GM23338 (cell line): ENCODE data around the gene STX10. TPM values are rescaled to one million over a fixed set of nuclear protein-coding genes. Genes with fewer than 3 reads are reported as not detected.

Source experiments
- ATAC-seq: fragments of 200-7000 bp; cut with Tn5 transposase; 3 replicates; pipeline ENCODE4 v1.9.1; 2020
- DNase-seq: peaks from one replicate; pipeline ENCODE4 v3.0.0-alpha.2; 2015; ENCODE audit warnings: low spot score
- H2AFZ ChIP-seq: fragments of 200-600 bp; sonication (generic); 2 replicates; pipeline ENCODE4 v1.8.0; 2016; ENCODE audit warnings: antibody characterized with exemption, mild to moderate bottlenecking, moderate library complexity
- H3F3A ChIP-seq: fragments of 200-600 bp; sonication (generic); replicated peaks from 2 replicates; pipeline ENCODE4 v1.8.0; 2017; ENCODE audit warnings: antibody characterized with exemption, mixed run types, low read depth
- H3K27ac ChIP-seq: fragments of 200-600 bp; sonication (generic); 2 replicates; pipeline ENCODE4 v1.6.1; 2016; ENCODE audit warnings: low read depth
- H3K27me3 ChIP-seq: fragments of 200-600 bp; sonication (generic); 2 replicates; pipeline ENCODE4 v1.8.0; 2016; ENCODE audit warnings: mild to moderate bottlenecking, mixed run types, moderate library complexity; ENCODE audit not compliant: insufficient read depth
- H3K36me3 ChIP-seq: fragments of 200-600 bp; sonication (generic); 2 replicates; pipeline ENCODE4 v1.8.0; 2016; ENCODE audit warnings: mild to moderate bottlenecking; ENCODE audit not compliant: insufficient read depth
- H3K4me1 ChIP-seq: fragments of 200-600 bp; sonication (generic); 2 replicates; pipeline ENCODE4 v1.8.0; 2016; ENCODE audit warnings: mild to moderate bottlenecking, moderate library complexity; ENCODE audit not compliant: insufficient read depth
- H3K4me2 ChIP-seq: fragments of 200-600 bp; sonication (generic); 2 replicates; pipeline ENCODE4 v1.7.1; 2017; ENCODE audit warnings: mixed run types
- H3K4me3 ChIP-seq: fragments of 200-600 bp; sonication (generic); 2 replicates; pipeline ENCODE4 v1.6.1; 2016; ENCODE audit warnings: mixed run types
- H3K79me2 ChIP-seq: fragments of 200-600 bp; sonication (generic); replicated peaks from 2 replicates; pipeline ENCODE4 v1.8.0; 2017; ENCODE audit warnings: mild to moderate bottlenecking; ENCODE audit not compliant: insufficient read depth
- H3K9me2 ChIP-seq: fragments of 200-600 bp; sonication (generic); 2 replicates; pipeline ENCODE4 v1.8.0; 2017; ENCODE audit not compliant: insufficient read depth
- H4K20me1 ChIP-seq: fragments of 200-600 bp; sonication (generic); replicated peaks from 2 replicates; pipeline ENCODE4 v1.8.0; 2017; ENCODE audit warnings: mild to moderate bottlenecking; ENCODE audit not compliant: insufficient read depth
- H3K27ac Mint-ChIP-seq: 2 replicates; pipeline ENCODE4 v1.8.0; 2020; ENCODE audit warnings: inconsistent platforms, mild to moderate bottlenecking, moderate library complexity, mixed read lengths
- H3K27me3 Mint-ChIP-seq: 3 replicates; pipeline ENCODE4 v1.8.0; 2022; ENCODE audit warnings: low read depth, mild to moderate bottlenecking, moderate library complexity, mixed read lengths, inconsistent platforms; ENCODE audit not compliant: insufficient read depth, poor library complexity
- H3K36me3 Mint-ChIP-seq: 3 replicates; pipeline ENCODE4 v1.8.0; 2021; ENCODE audit warnings: low read depth, mild to moderate bottlenecking, inconsistent platforms, moderate library complexity, mixed read lengths
- H3K4me1 Mint-ChIP-seq: 3 replicates; pipeline ENCODE4 v1.8.0; 2020; ENCODE audit warnings: mild to moderate bottlenecking, inconsistent platforms, mixed read lengths
- H3K4me3 Mint-ChIP-seq: 3 replicates; pipeline ENCODE4 v1.8.0; 2021; ENCODE audit warnings: moderate library complexity, mild to moderate bottlenecking, inconsistent platforms, mixed read lengths
- H3K9me3 Mint-ChIP-seq: 3 replicates; pipeline ENCODE4 v1.8.0; 2020; ENCODE audit warnings: moderate library complexity, mild to moderate bottlenecking, inconsistent platforms, mixed read lengths
- CREB1 ChIP-seq: fragments of 250-450 bp; sonication (Bioruptor Pico); IDR thresholded peaks from 2 replicates; pipeline ENCODE4 v1.5.0; 2020; ENCODE audit warnings: low read depth, mild to moderate bottlenecking, moderate library complexity
- EZH2 ChIP-seq: fragments of 200-600 bp; sonication (generic); IDR thresholded peaks from one replicate; pipeline ENCODE4 v1.8.0; 2017; ENCODE audit warnings: antibody characterized with exemption, mild to moderate bottlenecking, low read depth; ENCODE audit not compliant: unreplicated experiment
- EZH2phosphoT487 ChIP-seq: fragments of 200-600 bp; sonication (generic); IDR thresholded peaks from one replicate; pipeline ENCODE4 v1.8.1; 2018; ENCODE audit warnings: antibody characterized with exemption; ENCODE audit not compliant: unreplicated experiment
- JUNB ChIP-seq: IDR thresholded peaks from one replicate; pipeline ENCODE4 v1.6.1; 2016; ENCODE audit warnings: antibody characterized with exemption; ENCODE audit not compliant: unreplicated experiment
- NANOG ChIP-seq: IDR thresholded peaks from 2 replicates; pipeline ENCODE4 v1.6.1; 2016; ENCODE audit warnings: antibody characterized with exemption, borderline replicate concordance
- POLR2AphosphoS5 ChIP-seq: IDR thresholded peaks from 2 replicates; pipeline ENCODE4 v1.6.1; 2016; ENCODE audit warnings: antibody characterized with exemption, low read depth
- STAT1 ChIP-seq: IDR thresholded peaks from one replicate; pipeline ENCODE4 v1.6.1; 2016; ENCODE audit warnings: antibody characterized with exemption; ENCODE audit not compliant: unreplicated experiment
- ZNF114 ChIP-seq: fragments of 250-450 bp; sonication (Bioruptor Pico); IDR thresholded peaks from 2 replicates; pipeline ENCODE4 v1.5.0; 2020; ENCODE audit warnings: mild to moderate bottlenecking, moderate library complexity
- ZNF331 ChIP-seq: fragments of 250-450 bp; sonication (Bioruptor Pico); IDR thresholded peaks from 2 replicates; pipeline ENCODE4 v1.5.0; 2020; ENCODE audit warnings: low read depth, mild to moderate bottlenecking, moderate library complexity
- polyA plus RNA-seq: library from polyadenylated mRNA; unstranded; fragments of >200 nt; fragmentation: Nextera tagmentation; extraction: Ambion mirVana; gene quantifications from 2 replicates; pipeline ENCODE4 v1.2.1, GENCODE V29; 2016
- total RNA-seq: library from RNA; depleted of rRNA; stranded (reverse); fragments of >200 nt; shearing (Covaris generic); gene quantifications from 2 replicates; pipeline ENCODE4 v1.2.3, GENCODE V29; 2014
- TF ChIP-seq, protein P1 (sequence below): IDR thresholded peaks from one replicate; pipeline ENCODE4 v1.6.1; 2018; ENCODE audit warnings: antibody characterized with exemption; ENCODE audit not compliant: unreplicated experiment
- TF ChIP-seq, protein P2 (sequence below), 2 experiments: fragments of 200-600 bp in 1 of 2; sonication (generic) in 1 of 2; conservative IDR thresholded peaks; 2 replicates each; pipeline versions ENCODE4 v1.5.1 to v1.6.1; 2016 to 2017; ENCODE audit warnings: antibody characterized with exemption in 2 of 2, low read depth in 2 of 2, mild to moderate bottlenecking in 2 of 2, moderate library complexity in 1 of 2
- TF ChIP-seq, protein P3 (sequence below): fragments of 250-450 bp; sonication (Bioruptor Pico); IDR thresholded peaks from 2 replicates; pipeline ENCODE4 v1.5.0; 2020; ENCODE audit warnings: mild to moderate bottlenecking, moderate library complexity
- TF ChIP-seq, protein P4 (sequence below): IDR thresholded peaks from 2 replicates; pipeline ENCODE4 v1.6.1; 2016; ENCODE audit warnings: antibody characterized with exemption

Gene STX10
- total and polyA plus RNA-seq, 2 experiments from 2014 or later, result 42.8 to 55.9 TPM

DNA sequence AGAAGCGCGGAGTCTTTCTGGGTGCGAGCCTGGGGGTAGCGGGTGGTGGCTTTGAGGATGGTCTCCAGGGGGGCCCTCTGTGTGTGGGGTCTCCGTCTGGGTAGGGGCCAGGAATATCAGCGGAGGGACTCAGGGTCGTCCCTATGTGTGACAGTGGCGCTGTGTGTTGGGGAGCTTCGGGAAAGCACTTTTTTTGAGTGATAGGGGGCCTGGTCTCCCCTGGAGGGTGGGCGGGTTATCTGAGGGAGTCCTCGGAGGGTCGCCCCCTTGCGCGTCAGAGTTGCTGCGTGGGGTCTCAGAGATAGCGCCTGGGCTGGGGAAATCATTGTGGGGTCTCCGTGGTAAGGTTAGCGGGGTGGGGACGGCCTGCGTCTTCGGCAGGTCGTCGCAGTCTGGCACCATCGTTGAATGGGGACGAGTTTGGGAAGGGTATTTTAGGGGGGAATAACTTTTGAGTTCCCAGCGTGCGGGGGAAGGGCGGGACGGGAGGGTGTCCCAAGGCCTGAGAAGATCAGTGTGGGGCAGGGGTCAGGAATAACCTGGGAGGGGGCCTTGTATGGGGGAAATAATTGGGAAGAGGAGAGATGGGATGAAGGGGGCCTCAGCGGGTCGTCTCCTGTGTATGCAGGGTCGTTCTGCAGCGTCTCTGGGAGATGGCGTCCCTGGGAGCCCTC is 893 bp upstream of the STX10 start:
- H3K36me3 Mint-ChIP-seq, result peaks cover 35% of the 10 kb centered on the region
- peaks cover 8% of the 10 kb centered on the region for H4K20me1 ChIP-seq
- no peak for DNase-seq

More for the DNA sequence above, 893 bp upstream of the STX10 start:
- Mint-ChIP-seq H3K4me3 (peak overlapping the region; percentile 99), H3K27me3 (peaks cover 50% of the 10 kb centered on the region), H3K4me1 (peaks cover 13% of the 10 kb centered on the region), H3K27ac (peak overlapping the region; percentile 99), H3K9me3 (peaks cover 23% of the 10 kb centered on the region)
- H3K9me2 ChIP-seq, result no peaks in the 10 kb centered on the region
- H3K79me2 ChIP-seq, result peaks cover 44% of the 10 kb centered on the region
- no peak for ATAC-seq
- peaks cover 7% of the 10 kb centered on the region; the same call in 1 of the 2 replicates for H3K36me3 ChIP-seq
- no peaks in the 10 kb centered on the region for H3K27me3 ChIP-seq
- peaks cover under 1% of the 10 kb centered on the region for H3K4me1 ChIP-seq
- H2AFZ ChIP-seq, result no peak overlapping the region
- peak overlapping the region; percentile 90 for H3K4me3 ChIP-seq
- TF ChIP-seq EZH2 (no peak), ZNF331 (no peak), EZH2phosphoT487 (no peak), JUNB (no peak), STAT1 (no peak), POLR2AphosphoS5 (no peak), ZNF114 (CRISPR knock-in tag) (no peak), NANOG (no peak), CREB1 (CRISPR knock-in tag) (no peak)
- TF ChIP-seq, protein P1, sequence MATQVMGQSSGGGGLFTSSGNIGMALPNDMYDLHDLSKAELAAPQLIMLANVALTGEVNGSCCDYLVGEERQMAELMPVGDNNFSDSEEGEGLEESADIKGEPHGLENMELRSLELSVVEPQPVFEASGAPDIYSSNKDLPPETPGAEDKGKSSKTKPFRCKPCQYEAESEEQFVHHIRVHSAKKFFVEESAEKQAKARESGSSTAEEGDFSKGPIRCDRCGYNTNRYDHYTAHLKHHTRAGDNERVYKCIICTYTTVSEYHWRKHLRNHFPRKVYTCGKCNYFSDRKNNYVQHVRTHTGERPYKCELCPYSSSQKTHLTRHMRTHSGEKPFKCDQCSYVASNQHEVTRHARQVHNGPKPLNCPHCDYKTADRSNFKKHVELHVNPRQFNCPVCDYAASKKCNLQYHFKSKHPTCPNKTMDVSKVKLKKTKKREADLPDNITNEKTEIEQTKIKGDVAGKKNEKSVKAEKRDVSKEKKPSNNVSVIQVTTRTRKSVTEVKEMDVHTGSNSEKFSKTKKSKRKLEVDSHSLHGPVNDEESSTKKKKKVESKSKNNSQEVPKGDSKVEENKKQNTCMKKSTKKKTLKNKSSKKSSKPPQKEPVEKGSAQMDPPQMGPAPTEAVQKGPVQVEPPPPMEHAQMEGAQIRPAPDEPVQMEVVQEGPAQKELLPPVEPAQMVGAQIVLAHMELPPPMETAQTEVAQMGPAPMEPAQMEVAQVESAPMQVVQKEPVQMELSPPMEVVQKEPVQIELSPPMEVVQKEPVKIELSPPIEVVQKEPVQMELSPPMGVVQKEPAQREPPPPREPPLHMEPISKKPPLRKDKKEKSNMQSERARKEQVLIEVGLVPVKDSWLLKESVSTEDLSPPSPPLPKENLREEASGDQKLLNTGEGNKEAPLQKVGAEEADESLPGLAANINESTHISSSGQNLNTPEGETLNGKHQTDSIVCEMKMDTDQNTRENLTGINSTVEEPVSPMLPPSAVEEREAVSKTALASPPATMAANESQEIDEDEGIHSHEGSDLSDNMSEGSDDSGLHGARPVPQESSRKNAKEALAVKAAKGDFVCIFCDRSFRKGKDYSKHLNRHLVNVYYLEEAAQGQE, result no peak
- TF ChIP-seq, protein P2, sequence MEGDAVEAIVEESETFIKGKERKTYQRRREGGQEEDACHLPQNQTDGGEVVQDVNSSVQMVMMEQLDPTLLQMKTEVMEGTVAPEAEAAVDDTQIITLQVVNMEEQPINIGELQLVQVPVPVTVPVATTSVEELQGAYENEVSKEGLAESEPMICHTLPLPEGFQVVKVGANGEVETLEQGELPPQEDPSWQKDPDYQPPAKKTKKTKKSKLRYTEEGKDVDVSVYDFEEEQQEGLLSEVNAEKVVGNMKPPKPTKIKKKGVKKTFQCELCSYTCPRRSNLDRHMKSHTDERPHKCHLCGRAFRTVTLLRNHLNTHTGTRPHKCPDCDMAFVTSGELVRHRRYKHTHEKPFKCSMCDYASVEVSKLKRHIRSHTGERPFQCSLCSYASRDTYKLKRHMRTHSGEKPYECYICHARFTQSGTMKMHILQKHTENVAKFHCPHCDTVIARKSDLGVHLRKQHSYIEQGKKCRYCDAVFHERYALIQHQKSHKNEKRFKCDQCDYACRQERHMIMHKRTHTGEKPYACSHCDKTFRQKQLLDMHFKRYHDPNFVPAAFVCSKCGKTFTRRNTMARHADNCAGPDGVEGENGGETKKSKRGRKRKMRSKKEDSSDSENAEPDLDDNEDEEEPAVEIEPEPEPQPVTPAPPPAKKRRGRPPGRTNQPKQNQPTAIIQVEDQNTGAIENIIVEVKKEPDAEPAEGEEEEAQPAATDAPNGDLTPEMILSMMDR (conservative IDR thresholded peaks at IDR 0.05; ENCODE audit: low read depth in 2 of 2), result no peak
- TF ChIP-seq, protein P3, sequence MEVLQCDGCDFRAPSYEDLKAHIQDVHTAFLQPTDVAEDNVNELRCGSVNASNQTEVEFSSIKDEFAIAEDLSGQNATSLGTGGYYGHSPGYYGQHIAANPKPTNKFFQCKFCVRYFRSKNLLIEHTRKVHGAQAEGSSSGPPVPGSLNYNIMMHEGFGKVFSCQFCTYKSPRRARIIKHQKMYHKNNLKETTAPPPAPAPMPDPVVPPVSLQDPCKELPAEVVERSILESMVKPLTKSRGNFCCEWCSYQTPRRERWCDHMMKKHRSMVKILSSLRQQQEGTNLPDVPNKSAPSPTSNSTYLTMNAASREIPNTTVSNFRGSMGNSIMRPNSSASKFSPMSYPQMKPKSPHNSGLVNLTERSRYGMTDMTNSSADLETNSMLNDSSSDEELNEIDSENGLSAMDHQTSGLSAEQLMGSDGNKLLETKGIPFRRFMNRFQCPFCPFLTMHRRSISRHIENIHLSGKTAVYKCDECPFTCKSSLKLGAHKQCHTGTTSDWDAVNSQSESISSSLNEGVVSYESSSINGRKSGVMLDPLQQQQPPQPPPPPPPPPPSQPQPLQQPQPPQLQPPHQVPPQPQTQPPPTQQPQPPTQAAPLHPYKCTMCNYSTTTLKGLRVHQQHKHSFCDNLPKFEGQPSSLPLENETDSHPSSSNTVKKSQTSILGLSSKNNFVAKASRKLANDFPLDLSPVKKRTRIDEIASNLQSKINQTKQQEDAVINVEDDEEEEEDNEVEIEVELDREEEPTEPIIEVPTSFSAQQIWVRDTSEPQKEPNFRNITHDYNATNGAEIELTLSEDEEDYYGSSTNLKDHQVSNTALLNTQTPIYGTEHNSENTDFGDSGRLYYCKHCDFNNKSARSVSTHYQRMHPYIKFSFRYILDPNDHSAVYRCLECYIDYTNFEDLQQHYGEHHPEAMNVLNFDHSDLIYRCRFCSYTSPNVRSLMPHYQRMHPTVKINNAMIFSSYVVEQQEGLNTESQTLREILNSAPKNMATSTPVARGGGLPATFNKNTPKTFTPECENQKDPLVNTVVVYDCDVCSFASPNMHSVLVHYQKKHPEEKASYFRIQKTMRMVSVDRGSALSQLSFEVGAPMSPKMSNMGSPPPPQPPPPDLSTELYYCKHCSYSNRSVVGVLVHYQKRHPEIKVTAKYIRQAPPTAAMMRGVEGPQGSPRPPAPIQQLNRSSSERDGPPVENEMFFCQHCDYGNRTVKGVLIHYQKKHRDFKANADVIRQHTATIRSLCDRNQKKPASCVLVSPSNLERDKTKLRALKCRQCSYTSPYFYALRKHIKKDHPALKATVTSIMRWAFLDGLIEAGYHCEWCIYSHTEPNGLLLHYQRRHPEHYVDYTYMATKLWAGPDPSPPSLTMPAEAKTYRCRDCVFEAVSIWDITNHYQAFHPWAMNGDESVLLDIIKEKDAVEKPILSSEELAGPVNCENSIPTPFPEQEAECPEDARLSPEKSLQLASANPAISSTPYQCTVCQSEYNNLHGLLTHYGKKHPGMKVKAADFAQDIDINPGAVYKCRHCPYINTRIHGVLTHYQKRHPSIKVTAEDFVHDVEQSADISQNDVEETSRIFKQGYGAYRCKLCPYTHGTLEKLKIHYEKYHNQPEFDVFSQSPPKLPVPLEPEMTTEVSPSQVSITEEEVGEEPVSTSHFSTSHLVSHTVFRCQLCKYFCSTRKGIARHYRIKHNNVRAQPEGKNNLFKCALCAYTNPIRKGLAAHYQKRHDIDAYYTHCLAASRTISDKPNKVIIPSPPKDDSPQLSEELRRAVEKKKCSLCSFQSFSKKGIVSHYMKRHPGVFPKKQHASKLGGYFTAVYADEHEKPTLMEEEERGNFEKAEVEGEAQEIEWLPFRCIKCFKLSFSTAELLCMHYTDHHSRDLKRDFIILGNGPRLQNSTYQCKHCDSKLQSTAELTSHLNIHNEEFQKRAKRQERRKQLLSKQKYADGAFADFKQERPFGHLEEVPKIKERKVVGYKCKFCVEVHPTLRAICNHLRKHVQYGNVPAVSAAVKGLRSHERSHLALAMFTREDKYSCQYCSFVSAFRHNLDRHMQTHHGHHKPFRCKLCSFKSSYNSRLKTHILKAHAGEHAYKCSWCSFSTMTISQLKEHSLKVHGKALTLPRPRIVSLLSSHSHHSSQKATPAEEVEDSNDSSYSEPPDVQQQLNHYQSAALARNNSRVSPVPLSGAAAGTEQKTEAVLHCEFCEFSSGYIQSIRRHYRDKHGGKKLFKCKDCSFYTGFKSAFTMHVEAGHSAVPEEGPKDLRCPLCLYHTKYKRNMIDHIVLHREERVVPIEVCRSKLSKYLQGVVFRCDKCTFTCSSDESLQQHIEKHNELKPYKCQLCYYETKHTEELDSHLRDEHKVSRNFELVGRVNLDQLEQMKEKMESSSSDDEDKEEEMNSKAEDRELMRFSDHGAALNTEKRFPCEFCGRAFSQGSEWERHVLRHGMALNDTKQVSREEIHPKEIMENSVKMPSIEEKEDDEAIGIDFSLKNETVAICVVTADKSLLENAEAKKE (CRISPR knock-in tag), result no peak
- TF ChIP-seq, protein P4, sequence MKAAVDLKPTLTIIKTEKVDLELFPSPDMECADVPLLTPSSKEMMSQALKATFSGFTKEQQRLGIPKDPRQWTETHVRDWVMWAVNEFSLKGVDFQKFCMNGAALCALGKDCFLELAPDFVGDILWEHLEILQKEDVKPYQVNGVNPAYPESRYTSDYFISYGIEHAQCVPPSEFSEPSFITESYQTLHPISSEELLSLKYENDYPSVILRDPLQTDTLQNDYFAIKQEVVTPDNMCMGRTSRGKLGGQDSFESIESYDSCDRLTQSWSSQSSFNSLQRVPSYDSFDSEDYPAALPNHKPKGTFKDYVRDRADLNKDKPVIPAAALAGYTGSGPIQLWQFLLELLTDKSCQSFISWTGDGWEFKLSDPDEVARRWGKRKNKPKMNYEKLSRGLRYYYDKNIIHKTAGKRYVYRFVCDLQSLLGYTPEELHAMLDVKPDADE, result no peak
- peak overlapping the region; percentile 98 for H3K4me2 ChIP-seq
- peaks cover 19% of the 10 kb centered on the region for H3F3A ChIP-seq
- H3K27ac ChIP-seq, result peak overlapping the region; percentile 96
